HG03108 (cell line): Measurements from ENCODE around the gene CDK14.

Source experiments
- ATAC-seq: cut with Tn5 transposase; IDR thresholded peaks from one replicate; pipeline ENCODE4 v1.9.1; 2021; ENCODE audit warnings: moderate library complexity; ENCODE audit not compliant: unreplicated experiment

Gene CDK14

GRCh38 chr7:91039033-91039432, 442.9 kb downstream of the CDK14 start:
- ATAC-seq = no peak

GRCh38 chr7:91041141-91041540, 445.0 kb downstream of the CDK14 start:
- ATAC-seq = no peak

- ATAC-seq = no peak
Observed at GRCh38 chr7:91041901-91042484, 445.9 kb downstream of the CDK14 start.

- ATAC-seq = no peak
Observed at GRCh38 chr7:91043186-91043585, 447.1 kb downstream of the CDK14 start.

GRCh38 chr7:91043924-91044645, 448.0 kb downstream of the CDK14 start:
- no peak for ATAC-seq

GRCh38 chr7:91045606-91046005, 449.5 kb downstream of the CDK14 start:
- no peak for ATAC-seq

- ATAC-seq = no peak
Observed at GRCh38 chr7:91046322-91047089, 450.4 kb downstream of the CDK14 start.

- ATAC-seq = no peak
Observed at GRCh38 chr7:91047636-91048035, 451.5 kb downstream of the CDK14 start.

GRCh38 chr7:91050677-91051076, 454.6 kb downstream of the CDK14 start:
- ATAC-seq = peak; percentile 76

- ATAC-seq = no peak
Observed at GRCh38 chr7:91051966-91052365, 455.8 kb downstream of the CDK14 start.

GRCh38 chr7:91054374-91054773, 458.3 kb downstream of the CDK14 start:
- no peak for ATAC-seq

- no peak for ATAC-seq
Observed at GRCh38 chr7:91055219-91055618, 459.1 kb downstream of the CDK14 start.

GRCh38 chr7:91062713-91063112, 466.6 kb downstream of the CDK14 start:
- ATAC-seq = no peak

GRCh38 chr7:91064052-91064451, 467.9 kb downstream of the CDK14 start:
- ATAC-seq = no peak

- ATAC-seq = no peak
Observed at GRCh38 chr7:91064938-91065337, 468.8 kb downstream of the CDK14 start.

- ATAC-seq = no peak
Observed at GRCh38 chr7:91066627-91067026, 470.5 kb downstream of the CDK14 start.

- no peak for ATAC-seq
Observed at GRCh38 chr7:91067242-91067641, 471.1 kb downstream of the CDK14 start.

GRCh38 chr7:91068136-91068795, 472.1 kb downstream of the CDK14 start:
- no peak for ATAC-seq

GRCh38 chr7:91069146-91069545, 473.0 kb downstream of the CDK14 start:
- no peak for ATAC-seq

- no peak for ATAC-seq
Observed at GRCh38 chr7:91079487-91079886, 483.4 kb downstream of the CDK14 start.

- ATAC-seq = no peak
Observed at GRCh38 chr7:91080351-91080750, 484.2 kb downstream of the CDK14 start.
